DOHH2 (cell line): ENCODE measurements around the gene PACS2.

Experiments used
- H3F3A ChIP-seq: fragments of 200-600 bp; sonication (generic), shearing (Covaris generic); 2 replicates; pipeline ENCODE4 v1.6.0; 2016; ENCODE audit warnings: antibody characterized with exemption, mild to moderate bottlenecking; ENCODE audit not compliant: control insufficient read depth, insufficient read depth
- H3K27ac ChIP-seq: fragments of 200-600 bp; sonication (generic); 2 replicates; pipeline ENCODE4 v1.5.1; 2014; ENCODE audit warnings: low read depth, mild to moderate bottlenecking, low read length, moderate library complexity
- H3K27me3 ChIP-seq: fragments of 200-600 bp; sonication (generic); 2 replicates; pipeline ENCODE4 v1.6.1; 2014; ENCODE audit warnings: mild to moderate bottlenecking, low read length, mixed read lengths; ENCODE audit not compliant: control insufficient read depth
- H3K36me3 ChIP-seq: fragments of 200-600 bp; sonication (generic); 2 replicates; pipeline ENCODE4 v1.6.1; 2014; ENCODE audit warnings: mild to moderate bottlenecking, low read length, moderate library complexity, mixed read lengths; ENCODE audit not compliant: control insufficient read depth
- H3K4me1 ChIP-seq: fragments of 200-600 bp; sonication (generic); 2 replicates; pipeline ENCODE4 v1.6.1; 2014; ENCODE audit warnings: mild to moderate bottlenecking, low read length, mixed read lengths; ENCODE audit not compliant: control insufficient read depth
- H3K4me2 ChIP-seq: fragments of 200-600 bp; sonication (generic); 2 replicates; pipeline ENCODE4 v1.6.0; 2014; ENCODE audit warnings: mild to moderate bottlenecking, low read length, moderate library complexity
- H3K4me3 ChIP-seq: fragments of 200-600 bp; sonication (generic); 2 replicates; pipeline ENCODE4 v1.5.1; 2014; ENCODE audit warnings: mild to moderate bottlenecking, low read length, mixed read lengths
- H3K79me2 ChIP-seq: fragments of 200-600 bp; sonication (generic); 2 replicates; pipeline ENCODE4 v1.6.1; 2014; ENCODE audit warnings: mild to moderate bottlenecking, low read length, mixed read lengths; ENCODE audit not compliant: control insufficient read depth
- H3K9me2 ChIP-seq: fragments of 200-600 bp; sonication (generic); replicated peaks from 2 replicates; pipeline ENCODE4 v1.6.1; 2014; ENCODE audit warnings: mild to moderate bottlenecking, low read length, mixed read lengths; ENCODE audit not compliant: control insufficient read depth
- H3K9me3 ChIP-seq: fragments of 200-600 bp; sonication (generic); 2 replicates; pipeline ENCODE4 v1.6.1; 2014; ENCODE audit warnings: antibody characterized with exemption, low read length, mixed read lengths; ENCODE audit not compliant: control insufficient read depth, insufficient read depth
- H4K20me1 ChIP-seq: fragments of 200-600 bp; sonication (generic); 2 replicates; pipeline ENCODE4 v1.6.0; 2014; ENCODE audit warnings: low read depth, mild to moderate bottlenecking, antibody characterized with exemption, low read length, moderate library complexity; ENCODE audit not compliant: control insufficient read depth, insufficient read depth
- CTCF ChIP-seq: fragments of 200-600 bp; sonication (generic); IDR thresholded peaks from one replicate; pipeline ENCODE4 v1.5.1; 2014; ENCODE audit warnings: antibody characterized with exemption, mild to moderate bottlenecking, low read depth, low read length; ENCODE audit not compliant: poor library complexity, severe bottlenecking
- EZH2phosphoT487 ChIP-seq: fragments of 200-600 bp; sonication (generic); IDR thresholded peaks from 2 replicates; pipeline ENCODE4 v1.6.1; 2017; ENCODE audit warnings: borderline replicate concordance, mild to moderate bottlenecking, antibody characterized with exemption, low read length, moderate library complexity, mixed read lengths

PACS2 gene

DNA sequence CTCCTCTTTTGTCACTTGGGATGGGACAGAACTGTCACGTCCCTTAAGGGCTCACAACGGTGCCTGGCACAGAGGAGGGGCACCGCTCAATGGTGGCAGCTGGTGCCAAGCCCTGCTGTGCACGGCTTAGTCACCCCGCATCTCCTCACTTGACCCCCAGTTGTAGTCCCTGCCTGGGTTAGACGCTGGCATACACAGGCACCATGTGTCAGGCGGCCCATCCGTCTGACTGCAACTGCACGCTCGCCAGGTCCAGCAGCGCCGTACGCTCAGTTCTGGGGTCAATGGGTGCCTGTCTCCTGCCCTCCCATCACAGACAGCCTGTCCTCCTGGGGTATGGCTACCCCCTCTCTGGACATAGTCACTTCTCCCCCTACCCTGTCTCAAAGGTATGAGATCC lies 1.6 kb upstream of the PACS2 start:
- Histone ChIP-seq H3K9me3 (no peaks in the 10 kb centered on the region), H3K79me2 (peaks cover 14% of the 10 kb centered on the region), H3K4me2 (peak overlapping the region; percentile 93; the same call in 1 of the 2 replicates), H3K4me3 (no peak overlapping the region), H3K4me1 (peaks cover 22% of the 10 kb centered on the region), H3K27ac (no peak overlapping the region), H3K36me3 (peaks cover 2% of the 10 kb centered on the region; the same call in 1 of the 2 replicates), H3K27me3 (peaks cover 18% of the 10 kb centered on the region), H3K9me2 (no peaks in the 10 kb centered on the region), H3F3A (no peaks in the 10 kb centered on the region), H4K20me1 (peaks cover 8% of the 10 kb centered on the region; the same call in 1 of the 2 replicates)
- TF ChIP-seq CTCF (no peak), EZH2phosphoT487 (no peak)

- Histone ChIP-seq H3K27ac (no peak overlapping the region), H3K9me3 (no peaks in the 10 kb centered on the region), H3K9me2 (no peaks in the 10 kb centered on the region), H3K27me3 (peaks cover 18% of the 10 kb centered on the region), H3K4me3 (peak overlapping the region; percentile 73), H3K79me2 (peaks cover 14% of the 10 kb centered on the region), H3K4me1 (peaks cover 22% of the 10 kb centered on the region), H4K20me1 (peaks cover 8% of the 10 kb centered on the region; the same call in 1 of the 2 replicates), H3K4me2 (peak overlapping the region; percentile 93), H3K36me3 (peaks cover 2% of the 10 kb centered on the region; the same call in 1 of the 2 replicates), H3F3A (no peaks in the 10 kb centered on the region)
- no peak for TF ChIP-seq CTCF
- no peak for TF ChIP-seq EZH2phosphoT487
Observed at GRCh38 chr14:105313381-105314286, 914 bp upstream of the PACS2 start.

DNA sequence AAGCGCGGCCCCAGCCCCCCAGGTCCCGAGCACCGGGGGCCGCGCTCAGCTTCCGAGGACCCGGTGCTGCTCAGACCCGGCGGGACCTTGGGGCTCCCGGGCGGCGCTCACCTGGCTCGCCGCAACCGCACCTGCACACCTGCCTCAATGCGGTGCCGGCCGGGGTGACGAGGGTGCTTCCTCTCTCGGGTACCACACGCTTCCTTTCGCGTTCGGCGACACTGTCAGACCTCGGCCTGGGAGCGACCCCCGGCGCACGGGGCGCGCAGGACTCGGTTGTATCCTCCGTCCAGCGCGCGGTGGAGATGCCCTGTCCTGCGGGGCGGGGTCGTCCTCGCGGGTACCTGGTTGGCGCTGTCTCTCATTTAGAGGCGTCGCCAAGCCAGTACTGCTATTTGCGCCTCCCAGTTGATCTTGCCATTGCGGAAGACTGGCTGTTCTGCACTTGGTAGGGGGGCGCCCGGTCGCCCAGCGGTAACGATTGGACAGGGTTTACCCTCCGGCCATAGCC lies 718 bp downstream of the PACS2 start:
- H3K79me2 ChIP-seq, result peaks cover 14% of the 10 kb centered on the region
- peaks cover 18% of the 10 kb centered on the region for H3K27me3 ChIP-seq
- no peaks in the 10 kb centered on the region for H3F3A ChIP-seq
- peak overlapping the region; percentile 78 for H3K4me3 ChIP-seq
- H3K9me2 ChIP-seq, result no peaks in the 10 kb centered on the region
- H3K36me3 ChIP-seq, result peaks cover 2% of the 10 kb centered on the region; the same call in 1 of the 2 replicates
- peaks cover 22% of the 10 kb centered on the region for H3K4me1 ChIP-seq
- no peak overlapping the region for H3K27ac ChIP-seq
- H3K9me3 ChIP-seq, result no peaks in the 10 kb centered on the region
- TF ChIP-seq EZH2phosphoT487 (no peak), CTCF (peak; percentile 34)
- H4K20me1 ChIP-seq, result peaks cover 8% of the 10 kb centered on the region; the same call in 1 of the 2 replicates
- H3K4me2 ChIP-seq, result peak overlapping the region; percentile 93
